Stimulated activated CD8-positive, alpha-beta memory T cell treated with anti-CD3 and anti-CD28 coated beads, Interleukin-7, amount 100 ng/mL, for 4 hours (primary cell): ENCODE results near the gene ACTR3C.

ENCODE experiments used
- DNase-seq, 2 donors: peaks; one replicate each; pipeline ENCODE4 v3.0.0-alpha.2; 2020; ENCODE audit warnings: low read depth in 2 of 2

The ACTR3C gene

DNA sequence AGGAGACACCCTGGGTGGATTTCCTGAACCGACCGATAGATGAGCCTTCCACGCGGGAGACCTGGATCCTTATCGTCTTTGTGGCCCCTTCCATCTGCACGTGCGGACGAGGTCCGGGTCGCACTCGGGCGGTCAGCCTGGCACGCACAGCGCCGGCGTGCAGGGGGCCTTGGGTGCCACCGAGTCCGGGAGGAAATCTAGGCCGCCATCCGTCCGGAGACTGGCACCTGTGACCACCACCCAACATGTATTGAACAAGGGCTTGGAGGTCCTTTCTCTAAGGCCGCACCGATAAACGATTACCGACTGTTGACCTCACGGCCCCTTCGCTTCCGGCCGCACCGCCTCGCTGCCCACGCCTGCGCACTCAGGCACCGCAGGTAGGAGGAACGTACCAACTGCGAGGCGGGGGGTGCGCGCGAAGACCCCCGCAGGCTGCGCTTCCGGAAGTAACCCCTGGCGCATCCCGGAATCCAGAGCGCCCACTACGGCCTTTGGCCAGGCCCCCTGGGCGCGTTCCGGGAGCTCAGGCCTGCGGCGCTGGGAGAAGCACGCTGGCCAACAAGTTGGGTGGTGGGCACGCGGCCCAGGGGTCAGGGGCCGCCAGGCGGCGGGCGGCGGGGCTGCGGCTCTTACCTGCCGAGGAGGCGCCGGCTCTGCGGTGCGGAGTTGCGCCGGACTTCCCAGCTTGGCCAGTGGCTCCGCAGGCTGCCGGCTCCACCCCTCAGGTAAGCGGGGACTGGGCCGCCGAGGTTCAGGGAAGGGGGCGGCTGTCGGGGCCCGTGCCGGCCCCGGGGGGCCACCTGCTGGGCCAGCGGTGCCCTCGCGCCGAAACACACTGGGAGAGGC, at the start of gene ACTR3C, which contains the start of gene LRRC61:
Gene ACTR3C, minus strand, starts transcription at position 713 of the 849 bp plus-strand sequence. CDS start 28,249 bp downstream, outside the sequence.
Gene LRRC61, plus strand, starts transcription at position 523 of the 849 bp plus-strand sequence. CDS start 13,507 bp downstream, outside the sequence.
- peak; percentile 33 to 63 for DNase-seq

DNA sequence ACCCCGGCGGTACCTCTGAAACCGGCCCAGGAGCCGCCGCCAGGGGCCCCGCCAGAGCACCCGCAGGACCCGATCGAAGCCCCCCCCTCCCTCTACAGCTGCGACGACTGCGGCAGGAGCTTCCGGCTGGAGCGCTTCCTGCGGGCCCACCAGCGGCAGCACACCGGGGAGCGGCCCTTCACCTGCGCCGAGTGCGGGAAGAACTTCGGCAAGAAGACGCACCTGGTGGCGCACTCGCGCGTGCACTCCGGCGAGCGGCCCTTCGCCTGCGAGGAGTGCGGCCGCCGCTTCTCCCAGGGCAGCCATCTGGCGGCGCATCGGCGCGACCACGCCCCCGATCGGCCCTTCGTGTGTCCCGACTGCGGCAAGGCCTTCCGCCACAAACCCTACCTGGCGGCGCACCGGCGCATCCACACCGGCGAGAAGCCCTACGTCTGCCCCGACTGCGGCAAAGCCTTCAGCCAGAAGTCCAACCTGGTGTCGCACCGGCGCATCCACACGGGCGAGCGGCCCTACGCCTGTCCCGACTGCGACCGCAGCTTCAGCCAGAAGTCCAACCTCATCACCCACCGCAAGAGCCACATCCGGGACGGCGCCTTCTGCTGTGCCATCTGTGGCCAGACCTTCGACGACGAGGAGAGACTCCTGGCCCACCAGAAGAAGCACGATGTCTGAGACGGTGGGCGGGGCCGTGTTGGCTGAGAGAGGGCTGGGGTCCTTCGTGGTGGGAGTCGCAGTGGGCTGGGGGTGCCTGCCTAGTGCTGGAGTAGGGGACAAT, 49.1 kb upstream of the ACTR3C start:
- DNase-seq = no peak

GRCh38 chr7:150371996-150372270, 48.6 kb upstream of the ACTR3C start:
- no peak for DNase-seq

- DNase-seq = no peak
Measured at GRCh38 chr7:150371131-150371995, 48.0 kb upstream of the ACTR3C start.

GRCh38 chr7:150370612-150371071, 47.3 kb upstream of the ACTR3C start:
- DNase-seq = no peak

DNA sequence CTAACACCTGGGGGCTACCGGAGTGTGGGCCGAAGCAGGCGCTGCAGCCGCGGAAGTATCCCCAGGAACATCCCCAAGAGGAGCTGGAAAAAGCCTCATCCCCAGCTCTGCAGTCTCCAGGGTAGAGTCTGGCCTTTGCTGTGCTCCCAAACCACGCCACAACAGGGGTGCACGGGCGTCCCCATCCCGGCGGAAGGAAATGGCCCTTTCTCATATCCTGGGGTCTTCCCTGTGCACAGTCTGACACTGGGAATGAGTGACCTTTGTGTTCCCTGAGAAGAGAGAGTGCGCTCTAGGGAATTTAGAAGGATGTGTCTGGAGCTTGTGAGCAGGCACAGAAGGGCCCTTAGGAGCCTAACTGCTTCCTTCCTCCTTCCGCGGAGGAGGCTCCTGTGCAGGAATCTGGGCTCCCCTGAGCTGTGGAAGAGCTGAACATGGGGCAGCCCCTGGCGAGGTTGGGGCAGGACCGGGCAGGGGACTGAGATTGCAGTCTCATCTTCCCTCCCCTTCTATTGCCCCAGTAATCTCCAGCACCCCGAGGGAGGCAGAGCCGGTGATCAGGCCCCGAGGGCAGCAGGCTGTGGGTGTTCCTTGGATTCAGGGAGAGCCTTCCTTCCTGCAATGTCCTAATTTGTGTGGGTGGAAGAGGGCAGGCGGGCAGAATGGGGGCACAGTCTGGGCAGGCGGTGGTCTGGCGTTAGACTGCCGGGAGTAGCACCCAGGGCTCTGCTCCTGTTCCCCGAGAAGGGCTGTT, 46.6 kb upstream of the ACTR3C start:
- no peak for DNase-seq

- DNase-seq = peak; percentile 55 to 76
Measured at GRCh38 chr7:150368884-150369747, 45.8 kb upstream of the ACTR3C start.

- peak; percentile 68 to 81 for DNase-seq
Measured at GRCh38 chr7:150368096-150368883, 44.9 kb upstream of the ACTR3C start, which contains the start of gene REPIN1. Gene REPIN1 (plus strand): TSS chr7:150368822. CDS start chr7:150369712, 890 bp downstream.

- no peak for DNase-seq
Measured at GRCh38 chr7:150367677-150368095, 44.3 kb upstream of the ACTR3C start.

DNA sequence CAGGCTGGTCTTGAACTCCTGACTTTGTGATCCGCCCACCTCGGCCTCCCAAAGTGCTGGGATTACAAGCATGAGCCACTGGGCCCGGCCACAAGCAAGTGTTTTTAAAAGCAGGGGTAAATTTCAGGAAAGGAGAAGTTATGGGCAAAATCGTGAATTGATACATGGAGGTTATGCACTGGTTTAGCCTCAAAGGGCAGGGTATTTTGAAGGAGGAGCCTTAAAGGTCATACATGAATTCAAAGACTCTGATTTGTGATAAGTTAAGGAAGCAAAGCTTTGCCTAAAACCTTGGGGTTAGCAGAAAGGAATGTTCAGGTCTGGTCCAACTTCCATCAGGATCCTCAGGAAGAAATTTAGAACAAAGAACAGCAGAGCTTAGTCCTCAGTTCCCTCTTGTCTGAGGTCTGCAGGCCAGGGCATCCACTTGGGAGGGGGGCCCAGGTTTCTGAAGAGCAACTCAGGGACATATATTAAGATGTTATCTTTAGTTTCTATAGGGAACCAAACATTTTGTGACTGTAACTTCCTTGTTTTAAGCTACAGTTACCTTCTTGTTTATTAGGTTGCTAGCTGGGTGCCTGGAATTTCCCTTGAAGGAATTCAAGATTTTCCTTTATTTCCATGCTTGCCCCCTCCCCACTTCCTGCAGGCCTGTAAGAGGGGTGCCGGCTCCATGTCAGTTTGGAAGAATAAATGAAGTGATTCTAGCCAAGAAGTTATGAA, 42.5 kb upstream of the ACTR3C start:
- no peak for DNase-seq

GRCh38 chr7:150365194-150365593, 41.8 kb upstream of the ACTR3C start:
- no peak for DNase-seq

GRCh38 chr7:150363872-150364271, 40.5 kb upstream of the ACTR3C start:
- DNase-seq = no peak

- no peak for DNase-seq
Measured at GRCh38 chr7:150363370-150363769, 40.0 kb upstream of the ACTR3C start.

GRCh38 chr7:150361807-150362621, 38.7 kb upstream of the ACTR3C start:
- no peak for DNase-seq

DNA sequence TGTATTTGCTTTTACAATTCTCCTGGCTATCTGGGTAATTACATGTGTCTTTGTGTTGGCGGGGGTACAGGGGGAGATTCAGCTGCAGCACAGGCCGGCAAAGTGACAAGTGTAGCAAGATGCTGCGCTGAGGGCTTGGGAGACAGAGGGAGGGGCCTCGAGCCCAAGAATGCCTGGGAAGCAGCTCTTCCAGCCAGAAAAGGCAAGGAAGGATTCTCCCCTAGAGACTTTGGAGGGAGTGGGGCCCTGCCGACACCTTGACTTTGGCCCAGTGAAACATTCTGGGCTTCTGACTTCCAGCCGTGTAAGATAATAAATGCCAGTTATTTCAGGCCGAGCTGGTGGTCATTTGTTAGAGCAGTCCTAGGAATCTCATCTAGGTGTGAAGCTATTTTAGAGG, 38.1 kb upstream of the ACTR3C start:
- DNase-seq = no peak

GRCh38 chr7:150360363-150361058, 37.2 kb upstream of the ACTR3C start:
- no peak for DNase-seq
